NCI-H2107 treated with DMSO at 0.1 percent for 48 hours (cell line): ENCODE measurements around the gene FMNL2.

Source experiments
- DNase-seq: peaks from one replicate; lab custom pipeline; 2025; ENCODE audit not compliant: unreplicated experiment; lab: John Stamatoyannopoulos, UW

The FMNL2 gene

GRCh38 chr2:152400607-152401214 lies 65.7 kb downstream of the FMNL2 start:
- DNase-seq: no peak

- no peak for DNase-seq
These were observed 68.1 kb downstream of the FMNL2 start for GRCh38 chr2:152402780-152403759.

GRCh38 chr2:152405206-152406118 lies 70.5 kb downstream of the FMNL2 start:
- DNase-seq: no peak

GRCh38 chr2:152406119-152406835 lies 71.3 kb downstream of the FMNL2 start:
- no peak for DNase-seq

GRCh38 chr2:152406836-152407161 lies 71.8 kb downstream of the FMNL2 start:
- no peak for DNase-seq

GRCh38 chr2:152407204-152407721 lies 72.3 kb downstream of the FMNL2 start:
- DNase-seq: no peak

- no peak for DNase-seq
These were observed 72.8 kb downstream of the FMNL2 start for GRCh38 chr2:152407806-152408205.

GRCh38 chr2:152408254-152408653 lies 73.3 kb downstream of the FMNL2 start:
- DNase-seq: no peak

- DNase-seq: no peak
These were observed 74.6 kb downstream of the FMNL2 start for GRCh38 chr2:152409386-152410164.

- no peak for DNase-seq
These were observed 75.2 kb downstream of the FMNL2 start for GRCh38 chr2:152410165-152410597.

- no peak for DNase-seq
These were observed 76.2 kb downstream of the FMNL2 start for GRCh38 chr2:152411154-152411553.

- no peak for DNase-seq
These were observed 78.5 kb downstream of the FMNL2 start for GRCh38 chr2:152413228-152414030.

- DNase-seq: peak; percentile 59
These were observed 80.3 kb downstream of the FMNL2 start for GRCh38 chr2:152415231-152415642.

- DNase-seq: no peak
These were observed 80.8 kb downstream of the FMNL2 start for GRCh38 chr2:152415796-152416195.

- DNase-seq: no peak
These were observed 83.7 kb downstream of the FMNL2 start for GRCh38 chr2:152418688-152419087.

- DNase-seq: no peak
These were observed 85.0 kb downstream of the FMNL2 start for GRCh38 chr2:152419944-152420343.

GRCh38 chr2:152420363-152420762 lies 85.4 kb downstream of the FMNL2 start:
- DNase-seq: no peak

GRCh38 chr2:152420936-152421335 lies 86.0 kb downstream of the FMNL2 start:
- no peak for DNase-seq
